IgD-negative memory B cell (primary cell): ENCODE results near the gene IGF1R. TPM values are rescaled to one million over a fixed set of nuclear protein-coding genes. Genes with fewer than 3 reads are reported as not detected.

ENCODE experiments used
- H3K27ac Mint-ChIP-seq, 3 donors: one replicate each; pipeline ENCODE4 v1.8.0; 2020 to 2022; ENCODE audit warnings: mild to moderate bottlenecking in 3 of 3, mixed read lengths in 3 of 3, moderate library complexity in 1 of 3
- H3K27me3 Mint-ChIP-seq: one replicate; pipeline ENCODE4 v1.8.0; 2021; ENCODE audit warnings: mixed read lengths
- H3K36me3 Mint-ChIP-seq: one replicate; pipeline ENCODE4 v1.8.0; 2020; ENCODE audit warnings: mild to moderate bottlenecking, mixed read lengths
- H3K4me1 Mint-ChIP-seq, 3 donors: one replicate each; pipeline ENCODE4 v1.8.0; 2020 to 2022; ENCODE audit warnings: mixed read lengths in 3 of 3, mild to moderate bottlenecking in 1 of 3
- H3K4me3 Mint-ChIP-seq, 4 donors: one replicate each; pipeline ENCODE4 v1.8.0; 2020 to 2022; ENCODE audit warnings: mild to moderate bottlenecking in 4 of 4, mixed read lengths in 4 of 4, moderate library complexity in 3 of 4
- H3K9me3 Mint-ChIP-seq, 3 donors: one replicate each; pipeline ENCODE4 v1.8.0; 2020 to 2021; ENCODE audit warnings: mixed read lengths in 3 of 3, mild to moderate bottlenecking in 1 of 3
- polyA plus RNA-seq: library from polyadenylated mRNA; unstranded; fragments of 300-500 nt; fragmentation: Illumina TruSeq; gene quantifications from one replicate; pipeline ENCODE4 v1.2.3, GENCODE V29; 2021

IGF1R gene
- polyA plus RNA-seq, 1 donor from 2014 or later, result 1.8 TPM

- Mint-ChIP-seq H3K27ac (no peak overlapping the region), H3K4me3 (no peak overlapping the region), H3K9me3 (peaks cover 0 to 5% (median 0%) of the 10 kb centered on the region in 3 donors), H3K4me1 (peaks cover 10 to 32% (median 18%) of the 10 kb centered on the region in 3 donors), H3K27me3 (peaks cover 24% of the 10 kb centered on the region), H3K36me3 (no peaks in the 10 kb centered on the region)
Observed at GRCh38 chr15:98655732-98656131, 7.4 kb downstream of the IGF1R start.

GRCh38 chr15:98657721-98658120, 9.4 kb downstream of the IGF1R start:
- Mint-ChIP-seq H3K4me3 (no peak overlapping the region), H3K4me1 (peaks cover 4 to 20% (median 8%) of the 10 kb centered on the region in 3 donors), H3K36me3 (no peaks in the 10 kb centered on the region), H3K9me3 (no peaks in the 10 kb centered on the region), H3K27ac (no peak overlapping the region), H3K27me3 (peaks cover 9% of the 10 kb centered on the region)

GRCh38 chr15:98658831-98659699, 10.7 kb downstream of the IGF1R start:
- peaks cover 9% of the 10 kb centered on the region for H3K27me3 Mint-ChIP-seq
- H3K4me1 Mint-ChIP-seq, result peaks cover 3 to 15% (median 5%) of the 10 kb centered on the region in 3 donors
- no peak overlapping the region for H3K27ac Mint-ChIP-seq
- H3K9me3 Mint-ChIP-seq, result no peaks in the 10 kb centered on the region
- H3K36me3 Mint-ChIP-seq, result no peaks in the 10 kb centered on the region
- H3K4me3 Mint-ChIP-seq, result no peak overlapping the region

- H3K4me3 Mint-ChIP-seq, result no peak overlapping the region
- peaks cover 9% of the 10 kb centered on the region for H3K27me3 Mint-ChIP-seq
- peaks cover 0 to 9% (median 5%) of the 10 kb centered on the region in 3 donors for H3K4me1 Mint-ChIP-seq
- H3K27ac Mint-ChIP-seq, result no peak overlapping the region
- H3K9me3 Mint-ChIP-seq, result no peaks in the 10 kb centered on the region
- H3K36me3 Mint-ChIP-seq, result no peaks in the 10 kb centered on the region
Observed at GRCh38 chr15:98660055-98660454, 11.7 kb downstream of the IGF1R start.

- Mint-ChIP-seq H3K4me1 (peaks cover 0 to 11% (median 0%) of the 10 kb centered on the region in 3 donors), H3K36me3 (peaks cover 2% of the 10 kb centered on the region), H3K4me3 (no peak overlapping the region), H3K27ac (no peak overlapping the region), H3K27me3 (peaks cover 9% of the 10 kb centered on the region), H3K9me3 (peaks cover 0 to 4% (median 0%) of the 10 kb centered on the region in 3 donors)
Observed at GRCh38 chr15:98663045-98663444, 14.7 kb downstream of the IGF1R start.

DNA sequence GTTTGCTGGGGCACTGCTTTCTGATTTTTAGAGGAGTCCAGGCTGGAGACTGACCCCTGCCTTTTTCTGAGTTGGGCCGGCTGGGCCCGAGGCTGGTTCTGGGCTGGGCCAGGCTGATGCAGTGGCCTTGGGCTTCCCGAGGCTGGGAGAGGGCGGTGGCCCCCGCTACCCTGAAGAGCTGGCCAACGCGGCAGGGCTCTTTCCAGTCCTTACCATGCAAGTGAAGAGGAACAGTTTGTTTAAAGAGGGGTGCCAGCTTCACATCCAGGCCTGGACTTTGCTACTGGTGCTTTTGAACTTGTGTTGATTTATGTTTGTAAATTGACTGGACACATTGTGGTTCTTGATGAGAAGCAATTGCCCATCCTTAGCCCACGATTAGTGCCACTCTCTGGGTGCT, 15.3 kb downstream of the IGF1R start:
- Mint-ChIP-seq H3K4me3 (no peak overlapping the region), H3K9me3 (peaks cover 0 to 4% (median 0%) of the 10 kb centered on the region in 3 donors), H3K36me3 (peaks cover 2% of the 10 kb centered on the region), H3K27me3 (peaks cover 9% of the 10 kb centered on the region), H3K27ac (no peak overlapping the region), H3K4me1 (peaks cover 0 to 8% (median 0%) of the 10 kb centered on the region in 3 donors)

GRCh38 chr15:98666441-98666840, 18.1 kb downstream of the IGF1R start:
- Mint-ChIP-seq H3K4me3 (no peak overlapping the region), H3K4me1 (peaks cover 0 to 17% (median 4%) of the 10 kb centered on the region in 3 donors), H3K27me3 (peaks cover 4% of the 10 kb centered on the region), H3K36me3 (peaks cover 2% of the 10 kb centered on the region), H3K9me3 (peaks cover 0 to 4% (median 0%) of the 10 kb centered on the region in 3 donors), H3K27ac (no peak overlapping the region)

GRCh38 chr15:98666841-98667240, 18.5 kb downstream of the IGF1R start:
- H3K27ac Mint-ChIP-seq, result no peak overlapping the region
- H3K4me3 Mint-ChIP-seq, result peak overlapping the region in 1 of 4 donors; percentile 25
- peaks cover 4% of the 10 kb centered on the region for H3K27me3 Mint-ChIP-seq
- peaks cover 0 to 17% (median 4%) of the 10 kb centered on the region in 3 donors for H3K4me1 Mint-ChIP-seq
- H3K9me3 Mint-ChIP-seq, result peaks cover 0 to 4% (median 0%) of the 10 kb centered on the region in 3 donors
- H3K36me3 Mint-ChIP-seq, result peaks cover 2% of the 10 kb centered on the region

GRCh38 chr15:98667521-98668179, 19.3 kb downstream of the IGF1R start:
- peaks cover 2% of the 10 kb centered on the region for H3K36me3 Mint-ChIP-seq
- no peak overlapping the region for H3K27ac Mint-ChIP-seq
- H3K27me3 Mint-ChIP-seq, result peaks cover 4% of the 10 kb centered on the region
- H3K9me3 Mint-ChIP-seq, result peaks cover 0 to 4% (median 0%) of the 10 kb centered on the region in 3 donors
- no peak overlapping the region for H3K4me3 Mint-ChIP-seq
- peaks cover 0 to 17% (median 4%) of the 10 kb centered on the region in 3 donors for H3K4me1 Mint-ChIP-seq

DNA sequence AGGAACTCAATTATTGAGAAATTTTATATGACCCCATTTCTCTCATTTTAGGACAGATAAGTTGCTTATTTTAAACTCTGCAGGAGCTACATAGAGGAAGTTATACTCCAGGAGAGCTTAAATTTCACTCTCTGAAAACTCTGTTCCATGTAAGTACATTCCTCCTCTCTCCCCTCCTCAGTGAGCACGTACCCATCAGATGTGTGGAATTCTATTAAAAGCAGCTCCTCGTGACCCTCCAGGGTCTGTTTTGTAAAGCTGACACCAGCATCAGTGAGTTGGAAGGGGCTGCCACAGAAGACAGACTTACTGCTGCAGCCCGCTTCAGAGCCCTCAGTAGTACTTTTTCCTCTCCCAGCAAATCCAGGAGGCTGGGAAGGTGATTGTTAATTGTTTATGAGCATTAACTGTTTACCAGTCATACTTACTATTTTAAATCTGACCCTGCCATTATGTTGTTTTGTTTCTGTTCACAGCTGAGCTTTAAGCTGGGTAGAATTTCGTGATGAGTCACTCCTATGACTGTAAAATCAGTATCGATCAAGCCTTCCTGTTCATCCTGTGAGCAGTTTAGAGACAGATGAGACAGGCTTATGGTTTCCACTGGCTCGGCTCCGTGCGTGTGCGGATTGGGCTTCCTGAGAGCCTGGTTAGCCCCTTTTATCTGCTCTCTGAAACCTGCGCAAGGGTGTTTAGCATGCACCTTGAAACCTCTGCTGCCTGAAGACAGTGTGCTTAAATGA, 20.4 kb downstream of the IGF1R start:
- H3K4me3 Mint-ChIP-seq, result peak overlapping the region in 1 of 4 donors; percentile 6
- no peak overlapping the region for H3K27ac Mint-ChIP-seq
- H3K27me3 Mint-ChIP-seq, result peaks cover 4% of the 10 kb centered on the region
- peaks cover 0 to 20% (median 4%) of the 10 kb centered on the region in 3 donors for H3K4me1 Mint-ChIP-seq
- H3K9me3 Mint-ChIP-seq, result peaks cover 0 to 4% (median 0%) of the 10 kb centered on the region in 3 donors
- H3K36me3 Mint-ChIP-seq, result peaks cover 2% of the 10 kb centered on the region

DNA sequence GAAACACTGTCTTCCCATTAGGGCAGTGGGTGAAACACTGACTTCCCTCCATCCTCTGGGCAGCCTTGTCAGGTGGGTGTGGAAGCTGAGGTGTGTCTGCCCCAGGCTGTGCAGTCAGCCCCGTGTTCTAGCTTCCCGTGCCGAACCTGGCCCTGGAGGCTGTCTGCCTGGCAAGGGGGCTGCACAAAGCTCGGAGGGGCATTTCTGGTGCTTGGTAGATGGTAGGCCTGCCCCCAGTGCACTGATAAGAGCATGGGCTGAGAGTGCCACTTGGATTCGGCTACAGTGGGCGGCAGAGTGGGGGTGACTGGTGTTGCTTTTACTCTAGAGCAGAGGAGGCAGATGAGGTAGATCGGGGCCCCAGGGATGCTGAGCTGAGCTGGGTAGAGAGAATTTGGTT, 21.3 kb downstream of the IGF1R start:
- Mint-ChIP-seq H3K4me3 (no peak overlapping the region), H3K27ac (peak overlapping the region in 1 of 3 donors; percentile 78), H3K4me1 (peaks cover 0 to 20% (median 4%) of the 10 kb centered on the region in 3 donors), H3K9me3 (peaks cover 0 to 4% (median 0%) of the 10 kb centered on the region in 3 donors), H3K27me3 (peaks cover 3% of the 10 kb centered on the region), H3K36me3 (peaks cover 2% of the 10 kb centered on the region)

GRCh38 chr15:98671060-98672008, 23.0 kb downstream of the IGF1R start:
- H3K4me1 Mint-ChIP-seq, result peaks cover 0 to 18% (median 4%) of the 10 kb centered on the region in 3 donors
- H3K36me3 Mint-ChIP-seq, result peaks cover 2% of the 10 kb centered on the region
- H3K4me3 Mint-ChIP-seq, result peak overlapping the region in 1 of 4 donors; percentile 4
- H3K27ac Mint-ChIP-seq, result no peak overlapping the region
- H3K9me3 Mint-ChIP-seq, result peaks cover 0 to 4% (median 0%) of the 10 kb centered on the region in 3 donors
- peaks cover 3% of the 10 kb centered on the region for H3K27me3 Mint-ChIP-seq

DNA sequence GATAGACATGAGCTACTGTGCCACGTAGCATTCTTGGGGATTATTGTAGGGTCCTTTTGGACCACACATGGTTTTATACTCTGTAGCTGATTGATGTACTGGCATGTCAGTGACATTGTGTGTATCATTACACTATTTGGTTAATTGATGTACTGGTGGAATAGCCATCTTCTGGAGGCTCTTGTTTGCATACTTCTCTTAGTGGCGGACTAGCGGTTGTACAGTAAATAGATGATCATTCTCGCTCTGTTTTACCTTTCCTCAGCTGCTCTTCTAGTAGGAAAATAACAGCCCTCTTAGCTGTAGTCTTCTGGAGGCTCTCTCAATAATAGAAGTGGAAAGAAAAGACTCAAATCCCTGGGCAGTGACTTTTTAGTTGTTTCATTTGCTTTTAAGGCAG, 24.8 kb downstream of the IGF1R start:
- Mint-ChIP-seq H3K9me3 (no peaks in the 10 kb centered on the region), H3K27me3 (peaks cover 3% of the 10 kb centered on the region), H3K27ac (no peak overlapping the region), H3K36me3 (peaks cover 4% of the 10 kb centered on the region), H3K4me3 (no peak overlapping the region), H3K4me1 (peaks cover 0 to 20% (median 4%) of the 10 kb centered on the region in 3 donors)

DNA sequence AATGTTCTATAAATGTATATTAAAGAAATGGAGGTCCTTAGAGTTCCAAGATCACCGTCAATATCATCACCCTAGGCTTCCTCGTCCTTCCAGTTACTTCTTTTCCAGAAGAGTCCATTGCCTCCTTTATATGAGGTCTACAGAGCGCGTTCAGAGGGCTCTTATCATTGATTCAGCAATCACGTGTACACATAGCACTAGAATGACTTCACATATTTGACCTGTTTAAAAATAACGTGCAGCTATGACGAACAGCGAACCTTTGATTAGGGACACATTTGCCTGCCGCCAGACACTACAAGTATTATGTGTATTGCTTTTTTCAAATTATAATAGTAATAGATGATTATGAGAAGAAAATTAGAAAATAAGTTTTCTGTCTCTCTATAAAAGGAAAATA, 26.0 kb downstream of the IGF1R start:
- H3K4me1 Mint-ChIP-seq, result peaks cover 0 to 20% (median 4%) of the 10 kb centered on the region in 3 donors
- H3K36me3 Mint-ChIP-seq, result peaks cover 4% of the 10 kb centered on the region
- H3K27me3 Mint-ChIP-seq, result no peaks in the 10 kb centered on the region
- H3K9me3 Mint-ChIP-seq, result no peaks in the 10 kb centered on the region
- H3K27ac Mint-ChIP-seq, result no peak overlapping the region
- H3K4me3 Mint-ChIP-seq, result no peak overlapping the region
